GM21717 (cell line): Measurements from ENCODE around the gene RASGRP4.
"Not testable (repeated sequence)": the region's sequence is repeated elsewhere in the genome, so short reads cannot be mapped to it uniquely, and the experiment has no call there.

Source experiments
- ATAC-seq: cut with Tn5 transposase; IDR thresholded peaks from one replicate; pipeline ENCODE4 v1.9.1; 2021; ENCODE audit warnings: mild to moderate bottlenecking, moderate library complexity; ENCODE audit not compliant: unreplicated experiment

The RASGRP4 gene

GRCh38 chr19:38417544-38418506, 8.2 kb downstream of the RASGRP4 start:
- ATAC-seq, result no peak

GRCh38 chr19:38417146-38417543, 8.9 kb downstream of the RASGRP4 start:
- no peak for ATAC-seq

GRCh38 chr19:38413416-38413815, 12.6 kb downstream of the RASGRP4 start:
- no peak for ATAC-seq

GRCh38 chr19:38412961-38413360, 13.1 kb downstream of the RASGRP4 start:
- ATAC-seq, result no peak

- ATAC-seq, result no peak
Observed at GRCh38 chr19:38412491-38412890, 13.5 kb downstream of the RASGRP4 start.

- ATAC-seq, result not testable (repeated sequence)
Observed at GRCh38 chr19:38411898-38412297, 14.1 kb downstream of the RASGRP4 start.

GRCh38 chr19:38411041-38411712, 14.8 kb downstream of the RASGRP4 start:
- ATAC-seq, result no peak

- not testable (repeated sequence) for ATAC-seq
Observed at GRCh38 chr19:38410407-38410806, 15.6 kb downstream of the RASGRP4 start.

GRCh38 chr19:38409631-38410133, 16.3 kb downstream of the RASGRP4 start:
- no peak for ATAC-seq

- no peak for ATAC-seq
Observed at GRCh38 chr19:38405276-38405675, 20.7 kb downstream of the RASGRP4 start.

GRCh38 chr19:38404858-38405257, 21.2 kb downstream of the RASGRP4 start:
- no peak for ATAC-seq

GRCh38 chr19:38402967-38403674, 22.9 kb downstream of the RASGRP4 start, which contains the start of gene FAM98C:
TSS of gene FAM98C (plus strand) at chr19:38403093. CDS start at chr19:38403154, 61 bp downstream.
- ATAC-seq, result peak; percentile 72

GRCh38 chr19:38402623-38402966, 23.4 kb downstream of the RASGRP4 start:
- peak; percentile 2 for ATAC-seq

GRCh38 chr19:38401148-38401547, 24.9 kb downstream of the RASGRP4 start:
- ATAC-seq, result no peak

GRCh38 chr19:38400361-38400760, 25.7 kb downstream of the RASGRP4 start:
- no peak for ATAC-seq

- ATAC-seq, result no peak
Observed at GRCh38 chr19:38399537-38399936, 26.5 kb downstream of the RASGRP4 start.

- no peak for ATAC-seq
Observed at GRCh38 chr19:38399081-38399480, 26.9 kb downstream of the RASGRP4 start.

GRCh38 chr19:38395381-38396114, 30.5 kb downstream of the RASGRP4 start:
- ATAC-seq, result no peak

GRCh38 chr19:38394488-38394887, 31.5 kb downstream of the RASGRP4 start:
- ATAC-seq, result no peak

GRCh38 chr19:38392707-38393308, 33.2 kb downstream of the RASGRP4 start:
- no peak for ATAC-seq
